Panc1 (cell line): ENCODE results near the gene ASPA.

Experiments
- POLR2AphosphoS5 ChIP-seq: IDR thresholded peaks from 2 replicates; pipeline ENCODE4 v1.6.1; 2012; ENCODE audit warnings: mild to moderate bottlenecking, low read depth, low read length, moderate library complexity
- TF ChIP-seq, protein P1 (sequence below): fragments of 450-650 bp; IDR thresholded peaks from 2 replicates; pipeline ENCODE4 v1.5.1; 2017; ENCODE audit warnings: mild to moderate bottlenecking
- TF ChIP-seq, protein P2 (sequence below), 2 experiments: IDR thresholded peaks; 2 replicates each; pipeline ENCODE4 v1.6.1; 2011 to 2012; ENCODE audit warnings: low read depth in 2 of 2, control low read depth in 1 of 2, low read length in 1 of 2, mild to moderate bottlenecking in 1 of 2, moderate library complexity in 1 of 2; ENCODE audit not compliant: insufficient read depth in 1 of 2

DNA sequence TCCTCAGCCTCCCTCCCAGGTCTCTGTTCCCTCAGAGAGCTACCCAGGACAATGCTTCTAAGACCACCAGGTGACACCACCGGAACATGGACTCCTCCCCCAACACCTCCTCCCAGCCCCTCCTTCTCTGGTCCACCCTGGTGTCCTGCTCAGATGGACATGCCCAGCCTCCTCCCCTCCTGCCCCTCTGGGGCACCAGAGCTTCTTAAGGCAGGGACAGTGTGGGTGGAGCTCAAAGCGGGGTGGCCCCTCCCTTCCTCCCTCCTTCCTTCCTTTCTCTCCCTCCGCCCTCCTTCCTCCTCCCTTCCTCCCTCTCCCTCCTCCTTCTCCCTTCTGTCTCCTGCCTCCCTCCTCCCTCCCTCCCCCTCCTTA lies 59.1 kb downstream of the ASPA start:
- TF ChIP-seq, protein P1, sequence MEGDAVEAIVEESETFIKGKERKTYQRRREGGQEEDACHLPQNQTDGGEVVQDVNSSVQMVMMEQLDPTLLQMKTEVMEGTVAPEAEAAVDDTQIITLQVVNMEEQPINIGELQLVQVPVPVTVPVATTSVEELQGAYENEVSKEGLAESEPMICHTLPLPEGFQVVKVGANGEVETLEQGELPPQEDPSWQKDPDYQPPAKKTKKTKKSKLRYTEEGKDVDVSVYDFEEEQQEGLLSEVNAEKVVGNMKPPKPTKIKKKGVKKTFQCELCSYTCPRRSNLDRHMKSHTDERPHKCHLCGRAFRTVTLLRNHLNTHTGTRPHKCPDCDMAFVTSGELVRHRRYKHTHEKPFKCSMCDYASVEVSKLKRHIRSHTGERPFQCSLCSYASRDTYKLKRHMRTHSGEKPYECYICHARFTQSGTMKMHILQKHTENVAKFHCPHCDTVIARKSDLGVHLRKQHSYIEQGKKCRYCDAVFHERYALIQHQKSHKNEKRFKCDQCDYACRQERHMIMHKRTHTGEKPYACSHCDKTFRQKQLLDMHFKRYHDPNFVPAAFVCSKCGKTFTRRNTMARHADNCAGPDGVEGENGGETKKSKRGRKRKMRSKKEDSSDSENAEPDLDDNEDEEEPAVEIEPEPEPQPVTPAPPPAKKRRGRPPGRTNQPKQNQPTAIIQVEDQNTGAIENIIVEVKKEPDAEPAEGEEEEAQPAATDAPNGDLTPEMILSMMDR: no peak
- no peak for TF ChIP-seq POLR2AphosphoS5
- TF ChIP-seq, protein P2, sequence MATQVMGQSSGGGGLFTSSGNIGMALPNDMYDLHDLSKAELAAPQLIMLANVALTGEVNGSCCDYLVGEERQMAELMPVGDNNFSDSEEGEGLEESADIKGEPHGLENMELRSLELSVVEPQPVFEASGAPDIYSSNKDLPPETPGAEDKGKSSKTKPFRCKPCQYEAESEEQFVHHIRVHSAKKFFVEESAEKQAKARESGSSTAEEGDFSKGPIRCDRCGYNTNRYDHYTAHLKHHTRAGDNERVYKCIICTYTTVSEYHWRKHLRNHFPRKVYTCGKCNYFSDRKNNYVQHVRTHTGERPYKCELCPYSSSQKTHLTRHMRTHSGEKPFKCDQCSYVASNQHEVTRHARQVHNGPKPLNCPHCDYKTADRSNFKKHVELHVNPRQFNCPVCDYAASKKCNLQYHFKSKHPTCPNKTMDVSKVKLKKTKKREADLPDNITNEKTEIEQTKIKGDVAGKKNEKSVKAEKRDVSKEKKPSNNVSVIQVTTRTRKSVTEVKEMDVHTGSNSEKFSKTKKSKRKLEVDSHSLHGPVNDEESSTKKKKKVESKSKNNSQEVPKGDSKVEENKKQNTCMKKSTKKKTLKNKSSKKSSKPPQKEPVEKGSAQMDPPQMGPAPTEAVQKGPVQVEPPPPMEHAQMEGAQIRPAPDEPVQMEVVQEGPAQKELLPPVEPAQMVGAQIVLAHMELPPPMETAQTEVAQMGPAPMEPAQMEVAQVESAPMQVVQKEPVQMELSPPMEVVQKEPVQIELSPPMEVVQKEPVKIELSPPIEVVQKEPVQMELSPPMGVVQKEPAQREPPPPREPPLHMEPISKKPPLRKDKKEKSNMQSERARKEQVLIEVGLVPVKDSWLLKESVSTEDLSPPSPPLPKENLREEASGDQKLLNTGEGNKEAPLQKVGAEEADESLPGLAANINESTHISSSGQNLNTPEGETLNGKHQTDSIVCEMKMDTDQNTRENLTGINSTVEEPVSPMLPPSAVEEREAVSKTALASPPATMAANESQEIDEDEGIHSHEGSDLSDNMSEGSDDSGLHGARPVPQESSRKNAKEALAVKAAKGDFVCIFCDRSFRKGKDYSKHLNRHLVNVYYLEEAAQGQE (IDR thresholded peaks at IDR 0.05; ENCODE audit: insufficient read depth in 1 of 2, low read depth in 2 of 2, low read length in 1 of 2): no peak
